Central memory CD8-positive, alpha-beta T cell (primary cell): ENCODE measurements around the gene GINS2.

Experiments
- ATAC-seq: fragments of 150-1000 bp; cut with Tn5 transposase; replicated peaks from 2 replicates; pipeline ENCODE4 v1.10.0; 2022; ENCODE audit warnings: mild to moderate bottlenecking, moderate FRiP score, moderate number of reproducible peaks; ENCODE audit not compliant: poor library complexity, severe bottlenecking; ENCODE audit errors: extremely low read depth
- DNase-seq, 2 donors: peaks; one replicate each; pipeline ENCODE4 v3.0.0; 2021; ENCODE audit warnings: low spot score in 2 of 2
- H3K27ac Mint-ChIP-seq: one replicate; pipeline ENCODE4 v1.8.0; 2022; ENCODE audit warnings: low read depth, mild to moderate bottlenecking, moderate library complexity, mixed read lengths
- H3K27me3 Mint-ChIP-seq: one replicate; pipeline ENCODE4 v1.8.0; 2022; ENCODE audit warnings: mixed read lengths
- H3K36me3 Mint-ChIP-seq: one replicate; pipeline ENCODE4 v1.8.0; 2022; ENCODE audit warnings: mild to moderate bottlenecking, moderate library complexity, mixed read lengths; ENCODE audit not compliant: insufficient read depth
- H3K4me1 Mint-ChIP-seq: one replicate; pipeline ENCODE4 v1.8.0; 2022; ENCODE audit warnings: mixed read lengths
- H3K4me3 Mint-ChIP-seq: one replicate; pipeline ENCODE4 v1.8.0; 2022; ENCODE audit warnings: mild to moderate bottlenecking, moderate library complexity, mixed read lengths
- H3K9me3 Mint-ChIP-seq: one replicate; pipeline ENCODE4 v1.8.0; 2022; ENCODE audit warnings: mixed read lengths

Gene GINS2

GRCh38 chr16:85696781-85697180, 8.0 kb upstream of the GINS2 start:
- Mint-ChIP-seq H3K4me3 (no peak overlapping the region), H3K27me3 (peaks cover 29% of the 10 kb centered on the region), H3K36me3 (no peaks in the 10 kb centered on the region), H3K9me3 (no peaks in the 10 kb centered on the region), H3K4me1 (no peaks in the 10 kb centered on the region), H3K27ac (no peak overlapping the region)
- ATAC-seq (no peak), DNase-seq (no peak)

GRCh38 chr16:85695196-85696128, 6.7 kb upstream of the GINS2 start:
- H3K4me3 Mint-ChIP-seq = no peak overlapping the region
- H3K4me1 Mint-ChIP-seq = no peaks in the 10 kb centered on the region
- H3K27ac Mint-ChIP-seq = no peak overlapping the region
- ATAC-seq = no peak
- no peaks in the 10 kb centered on the region for H3K9me3 Mint-ChIP-seq
- no peak for DNase-seq
- H3K27me3 Mint-ChIP-seq = peaks cover 29% of the 10 kb centered on the region
- no peaks in the 10 kb centered on the region for H3K36me3 Mint-ChIP-seq

DNA sequence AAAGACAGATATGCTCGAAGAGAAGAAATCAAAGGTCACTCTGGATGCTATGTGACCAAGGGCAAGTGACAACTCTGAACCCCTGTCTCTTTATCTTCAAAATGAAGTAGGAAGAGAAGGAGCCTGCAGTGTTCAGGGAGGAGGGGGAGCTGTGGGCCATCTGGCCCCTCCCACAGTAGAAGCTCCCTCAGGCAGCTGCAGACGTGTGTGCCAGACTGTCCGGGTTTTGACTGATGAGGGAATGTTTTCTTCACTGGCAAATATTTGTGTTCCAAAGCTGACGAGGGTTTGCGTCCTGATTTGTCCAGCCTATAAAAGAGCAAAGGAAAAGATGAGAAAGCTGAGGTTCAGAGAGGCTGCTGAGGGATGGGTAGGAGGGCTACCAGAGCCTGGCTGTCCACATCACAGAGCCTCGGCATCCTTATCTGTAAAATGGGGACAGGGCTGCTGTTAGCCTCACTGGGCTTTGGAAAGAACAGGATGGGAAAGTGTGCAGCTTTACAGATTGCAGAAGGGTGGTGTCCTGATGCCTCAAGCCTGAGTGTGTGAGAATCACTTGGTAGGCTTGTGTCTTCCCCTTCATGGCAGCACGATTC, 1.8 kb upstream of the GINS2 start:
- DNase-seq = no peak
- Mint-ChIP-seq H3K4me3 (no peak overlapping the region), H3K4me1 (no peaks in the 10 kb centered on the region), H3K27ac (no peak overlapping the region), H3K9me3 (no peaks in the 10 kb centered on the region), H3K36me3 (peaks cover 2% of the 10 kb centered on the region), H3K27me3 (no peaks in the 10 kb centered on the region)
- no peak for ATAC-seq

DNA sequence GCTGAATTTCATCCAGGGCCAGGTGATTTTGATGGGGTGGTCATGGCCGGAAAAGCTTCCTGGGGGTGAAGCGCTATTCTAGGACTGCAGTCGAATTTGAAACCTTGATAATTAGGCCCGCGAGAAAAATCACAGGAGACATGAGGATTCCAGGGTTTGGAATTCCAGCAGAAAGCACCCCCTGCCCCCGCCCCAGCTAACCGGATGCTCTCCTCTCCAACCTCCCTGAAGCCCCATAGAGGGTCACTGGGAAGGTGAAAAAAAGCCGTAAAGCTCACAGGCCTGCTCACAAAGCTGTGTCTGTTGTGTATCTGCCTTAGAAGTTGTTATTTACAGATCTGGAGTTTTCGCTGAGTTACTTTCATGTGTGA, 1.2 kb upstream of the GINS2 start:
- H3K4me1 Mint-ChIP-seq = no peaks in the 10 kb centered on the region
- no peaks in the 10 kb centered on the region for H3K27me3 Mint-ChIP-seq
- H3K9me3 Mint-ChIP-seq = no peaks in the 10 kb centered on the region
- H3K36me3 Mint-ChIP-seq = peaks cover 2% of the 10 kb centered on the region
- DNase-seq (no peak), ATAC-seq (no peak)
- H3K4me3 Mint-ChIP-seq = no peak overlapping the region
- no peak overlapping the region for H3K27ac Mint-ChIP-seq

DNA sequence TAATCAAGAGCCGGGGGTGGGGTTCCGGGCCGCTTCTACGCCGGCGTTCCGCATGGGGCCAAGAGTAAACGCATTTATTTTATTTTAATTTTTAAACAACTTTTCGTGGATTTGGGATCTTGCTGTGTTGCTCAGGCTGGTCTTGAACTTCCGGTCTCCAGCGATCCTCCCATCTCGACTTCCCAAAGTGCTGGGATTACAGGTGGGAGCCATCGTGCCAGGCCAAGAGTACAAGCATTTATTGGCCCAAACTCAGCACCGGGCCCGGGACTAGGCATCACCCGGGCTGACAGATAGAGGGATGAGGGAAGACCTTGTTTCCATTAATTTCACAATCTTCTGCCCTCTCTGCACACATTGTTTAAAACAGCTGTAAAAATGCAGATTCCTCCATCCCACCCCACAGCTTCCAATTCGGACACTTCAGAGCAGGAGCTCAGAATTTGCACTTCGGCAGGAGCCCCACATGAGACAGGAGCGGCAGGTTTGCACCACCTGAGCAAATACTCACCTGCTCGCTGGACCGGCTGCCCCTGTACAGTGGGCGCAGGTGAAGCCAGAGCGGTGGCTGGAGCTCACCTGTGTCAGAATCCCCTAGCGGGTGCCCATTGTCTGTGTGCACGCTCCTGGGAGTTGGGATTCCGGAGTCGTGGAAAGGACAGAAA, 663 bp upstream of the GINS2 start:
- Mint-ChIP-seq H3K9me3 (no peaks in the 10 kb centered on the region), H3K4me3 (peak overlapping the region; percentile 71), H3K36me3 (peaks cover 2% of the 10 kb centered on the region), H3K27me3 (no peaks in the 10 kb centered on the region), H3K27ac (no peak overlapping the region), H3K4me1 (no peaks in the 10 kb centered on the region)
- ATAC-seq = no peak
- no peak for DNase-seq

- H3K27me3 Mint-ChIP-seq = no peaks in the 10 kb centered on the region
- ATAC-seq (no peak), DNase-seq (no peak)
- peak overlapping the region; percentile 71 for H3K4me3 Mint-ChIP-seq
- no peak overlapping the region for H3K27ac Mint-ChIP-seq
- no peaks in the 10 kb centered on the region for H3K4me1 Mint-ChIP-seq
- H3K9me3 Mint-ChIP-seq = no peaks in the 10 kb centered on the region
- peaks cover 2% of the 10 kb centered on the region for H3K36me3 Mint-ChIP-seq
Observed at GRCh38 chr16:85687651-85688471, 893 bp downstream of the GINS2 start.

GRCh38 chr16:85686912-85687591, 1.7 kb downstream of the GINS2 start:
- ATAC-seq (no peak), DNase-seq (no peak)
- H3K27ac Mint-ChIP-seq = no peak overlapping the region
- no peaks in the 10 kb centered on the region for H3K27me3 Mint-ChIP-seq
- H3K9me3 Mint-ChIP-seq = no peaks in the 10 kb centered on the region
- peaks cover 2% of the 10 kb centered on the region for H3K36me3 Mint-ChIP-seq
- peak overlapping the region; percentile 71 for H3K4me3 Mint-ChIP-seq
- H3K4me1 Mint-ChIP-seq = no peaks in the 10 kb centered on the region

DNA sequence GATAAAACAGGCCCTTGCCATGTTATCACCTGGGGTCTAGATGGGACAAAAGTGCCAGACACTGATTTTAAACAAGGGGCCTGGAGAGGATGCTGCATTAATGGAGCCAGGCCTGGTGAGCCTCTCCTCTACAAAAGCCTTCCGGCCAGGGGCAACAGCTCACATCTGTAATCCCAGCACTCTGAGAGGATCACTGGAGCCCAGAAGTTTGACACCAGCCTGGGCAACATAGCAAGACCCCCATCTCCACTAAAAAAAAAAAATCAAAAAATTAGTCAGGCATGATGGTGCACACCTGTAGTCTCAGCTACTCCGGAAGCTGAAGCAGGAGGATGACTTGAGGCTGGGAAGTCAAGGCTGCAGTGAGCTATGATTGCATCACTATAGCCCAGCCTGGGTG, 3.5 kb downstream of the GINS2 start:
- ATAC-seq = no peak
- Mint-ChIP-seq H3K4me1 (peaks cover 9% of the 10 kb centered on the region), H3K27me3 (no peaks in the 10 kb centered on the region), H3K27ac (no peak overlapping the region), H3K9me3 (no peaks in the 10 kb centered on the region), H3K4me3 (no peak overlapping the region), H3K36me3 (peaks cover 3% of the 10 kb centered on the region)
- no peak for DNase-seq

DNA sequence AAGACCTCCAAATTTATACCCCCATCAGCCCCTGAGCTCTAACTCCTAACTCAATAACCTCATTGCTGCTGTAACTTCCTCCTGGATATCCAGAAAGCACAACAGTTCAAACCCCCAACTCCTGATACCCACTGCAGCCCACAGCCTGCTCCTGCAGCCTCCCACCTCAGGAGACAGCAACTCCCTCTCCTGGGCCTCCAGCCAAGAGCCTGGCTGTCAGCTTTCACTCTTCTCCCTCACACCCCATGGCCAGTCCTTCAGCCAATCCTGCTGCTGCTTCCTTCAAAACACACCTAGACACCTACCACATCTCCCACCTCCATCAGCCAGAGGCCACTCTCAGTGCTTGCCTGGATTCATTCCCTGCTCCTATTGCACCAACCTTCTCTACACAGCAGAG, 5.4 kb downstream of the GINS2 start:
- DNase-seq (no peak), ATAC-seq (no peak)
- H3K27me3 Mint-ChIP-seq = no peaks in the 10 kb centered on the region
- no peaks in the 10 kb centered on the region for H3K9me3 Mint-ChIP-seq
- peaks cover 11% of the 10 kb centered on the region for H3K4me1 Mint-ChIP-seq
- no peak overlapping the region for H3K4me3 Mint-ChIP-seq
- peaks cover 3% of the 10 kb centered on the region for H3K36me3 Mint-ChIP-seq
- H3K27ac Mint-ChIP-seq = no peak overlapping the region

- no peaks in the 10 kb centered on the region for H3K9me3 Mint-ChIP-seq
- no peak overlapping the region for H3K4me3 Mint-ChIP-seq
- H3K36me3 Mint-ChIP-seq = peaks cover 1% of the 10 kb centered on the region
- no peak for ATAC-seq
- no peak overlapping the region for H3K27ac Mint-ChIP-seq
- no peaks in the 10 kb centered on the region for H3K27me3 Mint-ChIP-seq
- no peak for DNase-seq
- H3K4me1 Mint-ChIP-seq = peaks cover 11% of the 10 kb centered on the region
Observed at GRCh38 chr16:85682516-85682915, 6.2 kb downstream of the GINS2 start.

GRCh38 chr16:85681255-85681654, 7.5 kb downstream of the GINS2 start:
- Mint-ChIP-seq H3K36me3 (peaks cover 2% of the 10 kb centered on the region), H3K27ac (no peak overlapping the region), H3K4me3 (no peak overlapping the region), H3K9me3 (no peaks in the 10 kb centered on the region), H3K27me3 (no peaks in the 10 kb centered on the region), H3K4me1 (peaks cover 11% of the 10 kb centered on the region)
- ATAC-seq = no peak
- DNase-seq = no peak
